ENCODE data around the gene DCTN4.

GRCh38 chr5:150789450-150789849, 30.6 kb upstream of the DCTN4 start:
- TF ChIP-seq POLR2AphosphoS5 (IDR thresholded peaks at IDR 0.05), result no peak
- TF ChIP-seq POLR2A (IDR thresholded peaks at IDR 0.05), result no peak
- no peak for TF ChIP-seq CTCF (IDR thresholded peaks at IDR 0.05)

Measured in transverse colon (tissue), 4 donors.